Epithelial cell of esophagus (primary cell): Measurements from ENCODE around the gene RPP25.

Source experiments
- DNase-seq: peaks from one replicate; pipeline ENCODE4 v3.0.0; 2010; ENCODE audit warnings: low read depth
- H3K4me3 ChIP-seq: 2 replicates; pipeline ENCODE4 v1.5.1; 2011; ENCODE audit warnings: mild to moderate bottlenecking, low read length, control low read depth
- CTCF ChIP-seq: IDR thresholded peaks from 2 replicates; pipeline ENCODE4 v1.5.1; 2011; ENCODE audit warnings: low read depth, mild to moderate bottlenecking, low read length, control low read depth, inconsistent platforms; ENCODE audit not compliant: insufficient read depth; ENCODE audit errors: missing control alignments

RPP25 gene

GRCh38 chr15:74907163-74907870 is 49.3 kb downstream of the RPP25 start:
- TF ChIP-seq CTCF, result no peak
- peak overlapping the region; percentile 78 for H3K4me3 ChIP-seq
- peak; percentile 13 for DNase-seq

GRCh38 chr15:74906450-74907162 is 50.0 kb downstream of the RPP25 start, which contains the start of gene FAM219B:
Gene FAM219B (minus strand): TSS chr15:74906851. CDS start chr15:74906800, 51 bp downstream.
- DNase-seq, result peak; percentile 88

GRCh38 chr15:74906067-74906449 is 50.5 kb downstream of the RPP25 start:
- TF ChIP-seq CTCF, result no peak
- peak; percentile 37 for DNase-seq
- peak overlapping the region; percentile 78 for H3K4me3 ChIP-seq

More at GRCh38 chr15:74906450-74907162, 50.0 kb downstream of the RPP25 start, which contains the start of gene FAM219B:
- peak within 1 kb of the TSS; percentile 78 for H3K4me3 ChIP-seq
- no peak for TF ChIP-seq CTCF
